ENCODE results near the gene PTPRE.

- TF ChIP-seq TARDBP (IDR thresholded peaks at IDR 0.05; ENCODE audit: borderline replicate concordance) (no peak), IKZF1 (conservative IDR thresholded peaks at IDR 0.05) (no peak), DPF2 (IDR thresholded peaks at IDR 0.05) (no peak), ZNF217 (IDR thresholded peaks at IDR 0.05) (no peak), ZNF274 (IDR thresholded peaks at IDR 0.05; ENCODE audit: insufficient read depth, insufficient read length) (no peak), POLR2A (IDR thresholded peaks at IDR 0.05; ENCODE audit: low read depth, low read length) (no peak), RCOR1 (conservative IDR thresholded peaks at IDR 0.05; ENCODE audit: low read depth, low read length) (no peak), CREB1 (IDR thresholded peaks at IDR 0.05; ENCODE audit: low read depth) (no peak), YY1 (IDR thresholded peaks at IDR 0.05; ENCODE audit: low read depth, low read length) (no peak), JUND (IDR thresholded peaks at IDR 0.05; ENCODE audit: low read depth, low read length) (no peak), SIN3A (IDR thresholded peaks at IDR 0.05; ENCODE audit: low read depth, low read length) (no peak), EP300 (IDR thresholded peaks at IDR 0.05; ENCODE audit: borderline replicate concordance in 1 of 2, control insufficient read depth in 1 of 2, low read depth in 2 of 2, low read length in 2 of 2) (no peak), CTCF (IDR thresholded peaks at IDR 0.05 in 2 of 3, conservative IDR thresholded peaks at IDR 0.05 in 1 of 3; ENCODE audit: control insufficient read depth in 2 of 3, extremely low read depth in 1 of 3, insufficient read depth in 1 of 3, low read depth in 3 of 3, low read length in 3 of 3) (no peak)
Measured at GRCh38 chr10:127980898-127981297, 74.0 kb downstream of the PTPRE start.
